ENCODE data around the gene HSPA6. TPM values are rescaled to one million over a fixed set of nuclear protein-coding genes. Genes with fewer than 3 reads are reported as not detected.
A peak's percentile ranks its signal among the peaks of the same experiment; 100 is the strongest.
"Not testable (repeated sequence)": the region's sequence is repeated elsewhere in the genome, so short reads cannot be mapped to it uniquely, and the experiment has no call there.

The HSPA6 gene
- 1 to 10 TPM; 5.8 to 6.5 (median 6.0) TPM for total RNA-seq
- total RNA-seq (2013) = 7.5 TPM

- WGBS (ENCODE audit: insufficient coverage) = under 1% methylated on average over 52 of the region's 72 CpGs
- H3K4me1 Mint-ChIP-seq = peaks cover 10 to 21% of the 10 kb centered on the region in 2 donors
- intact Hi-C loops (cut with micrococcal nuclease); H3K9me3 Mint-ChIP-seq; H3K27me3 ChIP-seq (ENCODE audit: control insufficient read depth, insufficient read depth, low read length); H3K36me3 ChIP-seq (ENCODE audit: control insufficient read depth, insufficient read depth, low read length); H3K27me3 Mint-ChIP-seq (ENCODE audit: low read depth in 2 of 2); H3K36me3 Mint-ChIP-seq; H3K9me3 ChIP-seq (ENCODE audit: control insufficient read depth, insufficient read depth, low read length): not testable (repeated sequence)
- Histone ChIP-seq H3K27ac (ENCODE audit: low read length) (peak within 1 kb of the TSS; percentile 77), H3K4me1 (ENCODE audit: control insufficient read depth, insufficient read depth, low read length) (peaks cover 17% of the 10 kb centered on the region), H3K4me3 (ENCODE audit: low read length) (peak within 1 kb of the TSS; percentile 93)
- H3K27ac Mint-ChIP-seq = peak within 1 kb of the TSS; percentile 90 to 96
- DNase-seq (peak; percentile 74 to 94), ATAC-seq (peak; percentile 71 to 74 (median 73))
- peak within 1 kb of the TSS; percentile 88 for H3K4me3 Mint-ChIP-seq
These were observed at the start of gene HSPA6 for GRCh38 chr1:161523817-161524741. Gene HSPA6 (plus strand): TSS chr1:161524540. CDS start chr1:161524659, 119 bp downstream.

GRCh38 chr1:161477711-161478110 lies 46.6 kb upstream of the HSPA6 start:
- H3K36me3 ChIP-seq (ENCODE audit: control insufficient read depth, insufficient read depth, low read length); intact Hi-C loops (cut with micrococcal nuclease); ATAC-seq; H3K27ac ChIP-seq (ENCODE audit: low read length); H3K4me1 ChIP-seq (ENCODE audit: control insufficient read depth, insufficient read depth, low read length); H3K4me3 ChIP-seq (ENCODE audit: low read length); H3K36me3 Mint-ChIP-seq; H3K4me3 Mint-ChIP-seq; H3K27me3 ChIP-seq (ENCODE audit: control insufficient read depth, insufficient read depth, low read length); DNase-seq; H3K27ac Mint-ChIP-seq; H3K9me3 ChIP-seq (ENCODE audit: control insufficient read depth, insufficient read depth, low read length); H3K9me3 Mint-ChIP-seq: not testable (repeated sequence)
- Mint-ChIP-seq H3K4me1 (peaks cover 11% of the 10 kb centered on the region in 2 donors), H3K27me3 (ENCODE audit: low read depth in 2 of 2) (peaks cover 18 to 20% of the 10 kb centered on the region in 2 donors)
- WGBS (ENCODE audit: insufficient coverage) = no CpG with 5 or more reads among the region's 1 CpG

GRCh38 chr1:161478985-161479384 lies 45.4 kb upstream of the HSPA6 start:
- H3K9me3 Mint-ChIP-seq = no peaks in the 10 kb centered on the region
- WGBS (ENCODE audit: insufficient coverage) = 93% methylated on average over 15 of the region's 15 CpGs
- ATAC-seq (no peak), DNase-seq (no peak)
- peaks cover 8 to 10% of the 10 kb centered on the region in 2 donors for H3K27me3 Mint-ChIP-seq (ENCODE audit: low read depth in 2 of 2)
- no peak for TF ChIP-seq CTCF (IDR thresholded peaks at IDR 0.05)
- H3K4me1 Mint-ChIP-seq = no peaks in the 10 kb centered on the region
- Histone ChIP-seq H3K9me3 (ENCODE audit: control insufficient read depth, insufficient read depth, low read length) (no peaks in the 10 kb centered on the region), H3K27me3 (ENCODE audit: control insufficient read depth, insufficient read depth, low read length) (no peaks in the 10 kb centered on the region), H3K4me3 (ENCODE audit: low read length) (no peak overlapping the region), H3K36me3 (ENCODE audit: control insufficient read depth, insufficient read depth, low read length) (no peaks in the 10 kb centered on the region), H3K4me1 (ENCODE audit: control insufficient read depth, insufficient read depth, low read length) (no peaks in the 10 kb centered on the region), H3K27ac (ENCODE audit: low read length) (no peak overlapping the region)
- H3K36me3 Mint-ChIP-seq = no peaks in the 10 kb centered on the region
- H3K27ac Mint-ChIP-seq = no peak overlapping the region
- no peak overlapping the region for H3K4me3 Mint-ChIP-seq
- intact Hi-C loops (cut with micrococcal nuclease) = no loop called here

GRCh38 chr1:161480381-161481035 lies 43.8 kb upstream of the HSPA6 start:
- no peak for TF ChIP-seq CTCF (IDR thresholded peaks at IDR 0.05)

More at GRCh38 chr1:161480381-161481035, 43.8 kb upstream of the HSPA6 start:
- H3K9me3 ChIP-seq (ENCODE audit: control insufficient read depth, insufficient read depth, low read length) = no peaks in the 10 kb centered on the region
- no peak for DNase-seq
- H3K27me3 Mint-ChIP-seq (ENCODE audit: low read depth in 2 of 2) = peaks cover 0 to 5% of the 10 kb centered on the region in 2 donors
- no peaks in the 10 kb centered on the region for H3K36me3 Mint-ChIP-seq
- H3K4me1 ChIP-seq (ENCODE audit: control insufficient read depth, insufficient read depth, low read length) = no peaks in the 10 kb centered on the region
- H3K4me3 ChIP-seq (ENCODE audit: low read length) = no peak overlapping the region
- H3K27ac ChIP-seq (ENCODE audit: low read length) = no peak overlapping the region
- H3K9me3 Mint-ChIP-seq = no peaks in the 10 kb centered on the region
- no peaks in the 10 kb centered on the region for H3K27me3 ChIP-seq (ENCODE audit: control insufficient read depth, insufficient read depth, low read length)
- no peak overlapping the region for H3K27ac Mint-ChIP-seq
- H3K36me3 ChIP-seq (ENCODE audit: control insufficient read depth, insufficient read depth, low read length) = no peaks in the 10 kb centered on the region
- peaks cover 0 to 4% of the 10 kb centered on the region in 2 donors for H3K4me1 Mint-ChIP-seq
- intact Hi-C loops (cut with micrococcal nuclease) = loop anchor here (10.0 kb wide), 1 partner anchor 84 kb away; no protein-coding TSS in a partner anchor
- WGBS (ENCODE audit: insufficient coverage) = 81% methylated on average over 20 of the region's 20 CpGs
- H3K4me3 Mint-ChIP-seq = no peak overlapping the region
- ATAC-seq = no peak
